PC-9 (cell line): ENCODE results near the gene ARHGAP36. TPM values are rescaled to one million over a fixed set of nuclear protein-coding genes. Genes with fewer than 3 reads are reported as not detected.
A peak's percentile ranks its signal among the peaks of the same experiment; 100 is the strongest.

ENCODE experiments used
- BruUV-seq: library from RNA; stranded (reverse); fragments of 400-500 nt; replicated peaks from 2 replicates; lab custom pipeline; 2021; lab: Mats Ljungman, UMichigan
- CTCF ChIA-PET: fragments of 300-600 bp; sonication (Branson Sonifier 250); formaldehyde crosslinking; loops from one replicate; lab custom pipeline; 2022; ENCODE audit warnings: antibody characterized with exemption; lab: Charles Lee
- POLR2A ChIA-PET: fragments of 300-600 bp; sonication (Branson Sonifier 250); formaldehyde crosslinking; loops from one replicate; lab custom pipeline; 2022; ENCODE audit warnings: antibody characterized with exemption; ENCODE audit not compliant: unreplicated experiment; lab: Charles Lee
- DNase-seq, 2 experiments: peaks; one replicate each; pipeline versions ENCODE4 v3.0.0 to v3.0.0-alpha.2; 2015 to 2022; ENCODE audit warnings: mixed read lengths in 1 of 2
- H2AFZ ChIP-seq: fragments of 200-600 bp; sonication (generic); 2 replicates; pipeline ENCODE4 v1.8.1; 2017; ENCODE audit warnings: antibody characterized with exemption
- H3F3A ChIP-seq: fragments of 200-600 bp; sonication (generic); 2 replicates; pipeline ENCODE4 v1.8.1; 2017; ENCODE audit warnings: antibody characterized with exemption, mild to moderate bottlenecking, low read depth; ENCODE audit not compliant: insufficient read depth
- H3K27ac ChIP-seq: fragments of 200-600 bp; sonication (generic); 2 replicates; pipeline ENCODE4 v1.6.1; 2016; ENCODE audit warnings: mixed run types
- H3K27me3 ChIP-seq: fragments of 200-600 bp; sonication (generic); 2 replicates; pipeline ENCODE4 v1.6.1; 2016; ENCODE audit warnings: low read depth, mixed run types; ENCODE audit not compliant: insufficient read depth
- H3K36me3 ChIP-seq: fragments of 200-600 bp; sonication (generic); 2 replicates; pipeline ENCODE4 v1.6.1; 2016; ENCODE audit warnings: low read depth, mixed run types
- H3K4me1 ChIP-seq: fragments of 200-600 bp; sonication (generic); replicated peaks from 2 replicates; pipeline ENCODE4 v1.6.1; 2016; ENCODE audit warnings: mixed run types; ENCODE audit not compliant: insufficient read depth
- H3K4me2 ChIP-seq: fragments of 200-600 bp; sonication (generic); 2 replicates; pipeline ENCODE4 v1.6.1; 2017; ENCODE audit warnings: mixed run types
- H3K4me3 ChIP-seq: fragments of 200-600 bp; sonication (generic); 2 replicates; pipeline ENCODE4 v1.6.1; 2016; ENCODE audit warnings: mixed run types
- H3K79me2 ChIP-seq: fragments of 200-600 bp; sonication (generic); 2 replicates; pipeline ENCODE4 v1.6.1; 2017; ENCODE audit warnings: low read depth, mixed run types
- H3K9me2 ChIP-seq: fragments of 200-600 bp; sonication (generic); 2 replicates; pipeline ENCODE4 v1.8.1; 2017; ENCODE audit warnings: mild to moderate bottlenecking; ENCODE audit not compliant: insufficient read depth
- H3K9me3 ChIP-seq: fragments of 200-600 bp; sonication (generic); 2 replicates; pipeline ENCODE4 v1.8.1; 2016; ENCODE audit warnings: low read depth; ENCODE audit not compliant: insufficient read depth
- H4K20me1 ChIP-seq: fragments of 200-600 bp; sonication (generic); 2 replicates; pipeline ENCODE4 v1.8.1; 2017; ENCODE audit not compliant: insufficient read depth
- CTCF ChIP-seq: fragments of 200-600 bp; sonication (generic); conservative IDR thresholded peaks from 2 replicates; pipeline ENCODE4 v1.6.1; 2017; ENCODE audit warnings: mixed run types, antibody characterized with exemption, mild to moderate bottlenecking, moderate library complexity
- EZH2 ChIP-seq: fragments of 200-600 bp; sonication (generic); IDR thresholded peaks from 2 replicates; pipeline ENCODE4 v1.8.0; 2017; ENCODE audit warnings: antibody characterized with exemption, low read depth
- intact Hi-C: fragments of 100-400 bp; cut with micrococcal nuclease; formaldehyde crosslinking; loops from one replicate; pipeline ENCODE4 v1.10.0; 2022; ENCODE audit not compliant: unreplicated experiment
- total RNA-seq: library from RNA; stranded (reverse); gene quantifications from 2 replicates; pipeline ENCODE4 v1.2.3, GENCODE V29; 2021

The ARHGAP36 gene
- total RNA-seq, 1 experiment from 2014 or later = not detected

DNA sequence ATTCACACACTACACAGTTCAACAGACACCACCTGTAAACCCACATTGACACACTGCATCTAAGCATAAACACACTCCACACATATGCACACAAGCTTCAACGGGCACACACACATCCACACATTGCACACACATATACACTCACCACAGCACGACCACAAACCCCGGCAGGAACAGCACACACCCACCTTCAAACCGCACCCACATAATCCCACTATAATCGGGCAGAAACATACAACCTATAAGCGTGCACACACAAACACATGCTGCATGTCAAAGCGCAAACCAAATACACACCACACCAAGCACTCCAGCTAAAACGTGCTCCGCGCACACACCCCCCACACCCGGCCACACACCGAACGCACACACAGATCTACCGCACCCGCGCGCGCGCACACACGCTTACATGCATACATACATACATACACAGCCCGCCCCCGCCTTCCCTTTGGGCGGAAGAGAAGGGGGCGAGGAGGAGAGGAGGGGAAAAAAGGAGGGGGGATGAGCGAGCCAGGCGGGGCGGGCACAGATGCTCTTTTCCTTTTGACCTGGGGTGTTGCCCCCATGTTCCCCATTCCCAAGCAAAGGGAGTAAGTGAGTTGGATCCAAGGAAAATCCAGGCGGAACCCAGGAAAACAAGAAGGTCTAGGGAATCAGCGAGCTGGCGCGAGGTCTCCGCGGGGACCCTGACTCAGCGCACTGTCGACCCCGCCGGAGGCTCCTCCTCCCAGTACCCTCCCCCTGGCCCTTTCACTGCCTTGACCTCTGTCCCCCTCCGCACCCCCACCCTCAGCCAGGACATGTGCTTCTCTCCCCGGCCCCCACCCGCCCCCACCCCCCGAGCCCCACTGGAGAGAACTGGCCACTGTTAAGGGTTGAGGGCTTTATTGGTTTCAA is 9.9 kb downstream of the ARHGAP36 start:
- DNase-seq = no peak
- H3K9me3 ChIP-seq = no peaks in the 10 kb centered on the region
- no peak overlapping the region for H2AFZ ChIP-seq
- intact Hi-C loops = no loop called here
- ChIA-PET POLR2A (no interaction called here), CTCF (no interaction called here)
- no peak overlapping the region for H3K27ac ChIP-seq
- no peaks in the 10 kb centered on the region for H3F3A ChIP-seq
- H3K27me3 ChIP-seq = peaks cover 43% of the 10 kb centered on the region
- BruUV-seq = no TSS peak
- H3K9me2 ChIP-seq = no peaks in the 10 kb centered on the region
- no peaks in the 10 kb centered on the region for H4K20me1 ChIP-seq
- TF ChIP-seq EZH2 (no peak), CTCF (no peak)
- H3K4me3 ChIP-seq = no peak overlapping the region
- H3K4me2 ChIP-seq = no peak overlapping the region
- no peaks in the 10 kb centered on the region for H3K4me1 ChIP-seq
- no peaks in the 10 kb centered on the region for H3K79me2 ChIP-seq
- H3K36me3 ChIP-seq = no peaks in the 10 kb centered on the region

- ChIA-PET POLR2A (no interaction called here), CTCF (no interaction called here)
- Histone ChIP-seq H3K4me3 (no peak overlapping the region), H3K36me3 (no peaks in the 10 kb centered on the region), H3K27me3 (peaks cover 49% of the 10 kb centered on the region), H3K9me2 (no peaks in the 10 kb centered on the region), H2AFZ (no peak overlapping the region), H3K27ac (no peak overlapping the region), H3K9me3 (no peaks in the 10 kb centered on the region), H3K4me2 (no peak overlapping the region), H3K4me1 (no peaks in the 10 kb centered on the region), H3F3A (no peaks in the 10 kb centered on the region), H4K20me1 (no peaks in the 10 kb centered on the region), H3K79me2 (no peaks in the 10 kb centered on the region)
- BruUV-seq = no TSS peak
- DNase-seq = no peak
- TF ChIP-seq CTCF (peak; percentile 40), EZH2 (no peak)
- intact Hi-C loops = no loop called here
Measured at GRCh38 chrX:131068945-131069719, 11.0 kb downstream of the ARHGAP36 start.

GRCh38 chrX:131072871-131073571 is 14.9 kb downstream of the ARHGAP36 start:
- Histone ChIP-seq H3F3A (no peaks in the 10 kb centered on the region), H3K4me3 (no peak overlapping the region), H4K20me1 (no peaks in the 10 kb centered on the region), H3K36me3 (no peaks in the 10 kb centered on the region), H2AFZ (no peak overlapping the region), H3K4me2 (no peak overlapping the region), H3K4me1 (no peaks in the 10 kb centered on the region), H3K27me3 (peaks cover 36% of the 10 kb centered on the region), H3K9me2 (no peaks in the 10 kb centered on the region), H3K27ac (no peak overlapping the region), H3K9me3 (no peaks in the 10 kb centered on the region), H3K79me2 (no peaks in the 10 kb centered on the region)
- no peak for DNase-seq
- CTCF ChIA-PET = no interaction called here
- no TSS peak for BruUV-seq
- intact Hi-C loops = no loop called here
- POLR2A ChIA-PET = interaction anchor here (0.6 kb wide), 1 partner anchor 1178 kb away, joined by 3 read pairs; no protein-coding TSS in a partner anchor
- no peak for TF ChIP-seq EZH2
- TF ChIP-seq CTCF = no peak
